GM23248 (cell line): Measurements from ENCODE around the gene HAGHL. TPM values are rescaled to one million over a fixed set of nuclear protein-coding genes. Genes with fewer than 3 reads are reported as not detected.

Experiments
- DNase-seq: peaks from one replicate; pipeline ENCODE4 v3.0.0-alpha.2; 2015
- H2AFZ ChIP-seq: fragments of 200-600 bp; sonication (generic); 2 replicates; pipeline ENCODE4 v1.6.1; 2016; ENCODE audit warnings: antibody characterized with exemption
- H3F3A ChIP-seq: fragments of 200-600 bp; sonication (generic); 2 replicates; pipeline ENCODE4 v1.6.1; 2016; ENCODE audit warnings: mild to moderate bottlenecking, antibody characterized with exemption, mixed run types; ENCODE audit not compliant: insufficient read depth
- H3K27ac ChIP-seq: fragments of 200-600 bp; sonication (generic); 2 replicates; pipeline ENCODE4 v1.5.1; 2016; ENCODE audit warnings: mild to moderate bottlenecking
- H3K27me3 ChIP-seq: fragments of 200-600 bp; sonication (generic); replicated peaks from 2 replicates; pipeline ENCODE4 v1.6.1; 2016; ENCODE audit warnings: mild to moderate bottlenecking; ENCODE audit not compliant: insufficient read depth
- H3K36me3 ChIP-seq: fragments of 200-600 bp; sonication (generic); 2 replicates; pipeline ENCODE4 v1.6.1; 2016; ENCODE audit warnings: low read depth, mild to moderate bottlenecking
- H3K4me1 ChIP-seq: fragments of 200-600 bp; sonication (generic); 2 replicates; pipeline ENCODE4 v1.6.1; 2016; ENCODE audit warnings: mild to moderate bottlenecking; ENCODE audit not compliant: insufficient read depth
- H3K4me2 ChIP-seq: fragments of 200-600 bp; sonication (generic); one replicate; pipeline ENCODE4 v1.6.1; 2016; ENCODE audit warnings: mild to moderate bottlenecking; ENCODE audit not compliant: unreplicated experiment
- H3K4me3 ChIP-seq: fragments of 200-600 bp; sonication (generic); 2 replicates; pipeline ENCODE4 v1.5.1; 2016; ENCODE audit warnings: mild to moderate bottlenecking
- H3K79me2 ChIP-seq: fragments of 200-600 bp; sonication (generic); 2 replicates; pipeline ENCODE4 v1.6.1; 2016; ENCODE audit warnings: mild to moderate bottlenecking; ENCODE audit not compliant: insufficient read depth
- H3K9ac ChIP-seq: fragments of 200-600 bp; sonication (generic); 2 replicates; pipeline ENCODE4 v1.6.1; 2016; ENCODE audit warnings: mild to moderate bottlenecking
- H3K9me2 ChIP-seq: fragments of 200-600 bp; sonication (generic); 2 replicates; pipeline ENCODE4 v1.6.1; 2016; ENCODE audit warnings: mixed run types, mild to moderate bottlenecking, moderate library complexity; ENCODE audit not compliant: insufficient read depth
- H3K9me3 ChIP-seq: fragments of 200-600 bp; sonication (generic); one replicate; pipeline ENCODE4 v1.6.1; 2017; ENCODE audit warnings: low read depth
- H4K20me1 ChIP-seq: fragments of 200-600 bp; sonication (generic); 2 replicates; pipeline ENCODE4 v1.6.0; 2016; ENCODE audit not compliant: insufficient read depth
- EZH2 ChIP-seq: fragments of 200-600 bp; sonication (generic); IDR thresholded peaks from 2 replicates; pipeline ENCODE4 v1.6.1; 2018; ENCODE audit warnings: antibody characterized with exemption, mild to moderate bottlenecking; ENCODE audit not compliant: insufficient read depth, poor library complexity, severe bottlenecking
- EZH2phosphoT487 ChIP-seq: fragments of 200-600 bp; sonication (generic); IDR thresholded peaks from 2 replicates; pipeline ENCODE4 v1.6.1; 2018; ENCODE audit warnings: antibody characterized with exemption, moderate library complexity, mild to moderate bottlenecking, low read depth; ENCODE audit not compliant: insufficient read depth
- WGBS, 2 experiments: methylation state at CpG; one replicate each; pipeline ENCODE4 v1.1.6; 2015 to 2017; ENCODE audit warnings: low lambda C conversion rate in 2 of 2, low coverage in 1 of 2; ENCODE audit errors: missing lambda C conversion rate in 2 of 2; 5-methylcytosine and 5-hydroxymethylcytosine counted together
- in situ Hi-C: fragments of 300-500 bp; cut with MboI; formaldehyde crosslinking; loops from 2 replicates; pipeline ENCODE4 v1.15.0; 2020
- polyA plus RNA-seq: library from polyadenylated mRNA; unstranded; fragments of >200 nt; fragmentation: Nextera tagmentation; extraction: Ambion mirVana; gene quantifications from 2 replicates; pipeline ENCODE4 v1.2.1, GENCODE V29; 2016
- total RNA-seq: library from RNA; depleted of rRNA; stranded (reverse); fragments of >200 nt; shearing (Covaris generic); gene quantifications from 2 replicates; pipeline ENCODE4 v1.2.3, GENCODE V29; 2014

HAGHL gene
- total and polyA plus RNA-seq, 2 experiments from 2014 or later, result 7.8 to 64.8 TPM

DNA sequence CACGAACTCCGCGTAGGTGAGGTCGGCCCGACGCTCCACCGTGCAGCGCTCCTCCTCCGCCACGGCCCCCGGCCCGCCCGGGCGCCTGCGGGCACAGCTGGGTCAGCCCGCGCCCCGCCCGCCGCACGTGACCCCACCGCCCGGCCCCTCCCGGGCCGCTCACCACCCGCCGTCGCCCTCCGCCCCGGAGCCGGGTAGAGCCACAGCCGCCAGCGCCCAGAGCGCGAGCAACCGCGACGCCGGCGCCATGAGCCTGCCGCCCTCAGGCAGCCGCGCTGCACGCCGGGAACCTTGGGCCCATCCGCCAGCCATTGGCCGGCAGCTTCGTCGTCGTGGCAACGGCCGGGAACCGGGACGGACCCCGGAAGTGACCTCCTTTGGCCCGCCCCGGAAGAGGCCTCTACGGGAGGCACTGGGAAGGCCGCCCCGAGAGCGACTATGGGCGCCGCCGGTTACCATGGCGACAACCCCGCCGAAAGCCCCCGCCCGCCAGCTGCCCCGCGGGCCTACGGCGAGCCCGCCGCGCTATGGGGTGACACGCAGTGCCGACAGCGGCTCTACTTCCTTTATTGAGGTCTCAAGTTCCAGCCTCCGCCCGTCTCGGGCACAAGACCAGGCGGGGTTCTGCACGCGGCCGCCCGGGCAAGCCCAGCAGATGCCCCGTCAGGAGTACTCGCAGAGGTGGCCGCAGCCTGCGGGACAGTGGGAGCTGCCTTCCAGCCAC is 42.7 kb upstream of the HAGHL start, which contains the start of gene JMJD8:
Gene JMJD8, minus strand, starts transcription at position 264 of the 724 bp plus-strand sequence. Its CDS starts 15 bp downstream, at position 249.
- H3K27ac ChIP-seq, result peak within 1 kb of the TSS; percentile 58
- peak within 1 kb of the TSS; percentile 68 for H3K9ac ChIP-seq
- peak within 1 kb of the TSS; percentile 57; the same call in 1 of the 2 replicates for H2AFZ ChIP-seq

DNA sequence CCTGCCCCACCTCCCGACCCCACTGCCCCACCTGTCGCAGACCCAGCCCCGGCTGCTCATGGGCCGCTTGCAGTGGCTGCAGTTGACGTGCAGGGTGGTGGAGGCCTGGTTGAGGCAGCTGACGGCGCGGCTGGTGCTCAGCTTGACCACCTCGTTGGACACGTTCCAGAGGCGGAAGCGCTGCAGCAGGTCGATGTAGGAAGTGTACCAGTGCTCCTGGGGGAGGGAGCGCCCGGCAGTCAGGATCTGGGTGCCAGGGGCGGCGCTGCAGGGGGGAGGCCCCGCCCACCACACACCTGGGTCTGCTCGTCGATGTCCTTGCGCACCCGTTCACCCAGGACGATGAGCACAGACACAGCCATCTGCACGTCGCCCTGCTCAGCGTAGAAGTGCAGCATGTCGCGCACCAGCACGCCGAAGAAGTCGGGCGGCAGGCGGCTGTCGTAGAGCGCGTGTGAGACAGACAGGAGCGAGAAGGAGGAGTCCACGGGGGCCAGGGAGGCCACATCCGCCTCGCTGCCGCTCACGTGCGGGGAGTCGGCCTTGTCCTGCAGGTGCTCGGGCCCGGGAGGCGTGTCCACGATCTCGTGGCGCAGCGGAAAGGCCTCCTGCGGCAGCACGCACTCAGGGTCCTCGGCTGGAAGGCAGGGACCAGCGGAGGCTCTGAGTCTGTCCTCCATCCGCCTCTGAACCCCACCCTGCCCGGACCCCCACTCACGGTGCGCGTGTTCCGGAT is 41.8 kb upstream of the HAGHL start:
- no peaks in the 10 kb centered on the region for H3K9me3 ChIP-seq
- H3K4me2 ChIP-seq, result no peak overlapping the region
- in situ Hi-C loops, result no loop called here
- WGBS, 2 experiments, result 95% methylated on average over 24 to 61 of the region's 61 CpGs
- H3F3A ChIP-seq, result peaks cover 15% of the 10 kb centered on the region; the same call in 1 of the 2 replicates
- no peak overlapping the region for H3K4me3 ChIP-seq
- peaks cover 20% of the 10 kb centered on the region for H3K4me1 ChIP-seq
- H3K9me2 ChIP-seq, result no peaks in the 10 kb centered on the region
- no peak overlapping the region for H2AFZ ChIP-seq
- H3K27me3 ChIP-seq, result no peaks in the 10 kb centered on the region
- no peak for TF ChIP-seq EZH2
- no peak for TF ChIP-seq EZH2phosphoT487
- no peak overlapping the region for H3K27ac ChIP-seq
- no peak overlapping the region for H3K9ac ChIP-seq
- H3K79me2 ChIP-seq, result peaks cover 60% of the 10 kb centered on the region
- DNase-seq, result no peak
- no peaks in the 10 kb centered on the region for H4K20me1 ChIP-seq
- peaks cover 11% of the 10 kb centered on the region; the same call in 1 of the 2 replicates for H3K36me3 ChIP-seq

More for the DNA sequence above, 42.7 kb upstream of the HAGHL start, which contains the start of gene JMJD8:
- Histone ChIP-seq H3K4me2 (peak within 1 kb of the TSS; percentile 73), H4K20me1 (no peaks in the 10 kb centered on the region), H3K36me3 (peaks cover 11% of the 10 kb centered on the region; the same call in 1 of the 2 replicates), H3F3A (peaks cover 15% of the 10 kb centered on the region; the same call in 1 of the 2 replicates), H3K79me2 (peaks cover 54% of the 10 kb centered on the region), H3K4me1 (peaks cover 16% of the 10 kb centered on the region), H3K9me3 (no peaks in the 10 kb centered on the region), H3K27me3 (no peaks in the 10 kb centered on the region), H3K9me2 (no peaks in the 10 kb centered on the region), H3K4me3 (peak within 1 kb of the TSS; percentile 70)
- DNase-seq, result peak; percentile 99
- TF ChIP-seq EZH2phosphoT487, result no peak
- TF ChIP-seq EZH2, result no peak
- WGBS, 2 experiments, result 5 to 9% methylated on average over 51 to 67 of the region's 91 CpGs
- in situ Hi-C loops, result no loop called here

DNA sequence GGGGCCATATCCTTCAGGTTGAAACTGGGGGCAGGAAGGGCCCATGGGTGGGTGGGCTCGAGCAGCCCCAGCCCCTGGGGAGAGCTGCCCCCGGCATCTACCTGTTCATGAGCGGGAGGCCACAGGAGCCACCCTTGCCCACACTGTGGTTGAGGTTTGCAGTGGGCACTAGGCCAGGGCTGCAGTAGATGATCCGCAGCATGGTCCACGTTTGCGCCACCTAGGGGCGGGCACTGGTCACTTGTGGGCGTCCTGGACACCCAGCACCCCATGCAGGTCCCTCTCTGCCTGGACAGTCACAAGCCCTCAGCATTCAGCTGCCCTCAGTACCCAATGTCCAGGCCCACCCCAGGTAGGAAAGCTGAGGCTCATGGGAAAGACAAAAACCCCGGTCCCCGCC is 40.9 kb upstream of the HAGHL start:
- H3K9me3 ChIP-seq, result no peaks in the 10 kb centered on the region
- H3K36me3 ChIP-seq, result peaks cover 11% of the 10 kb centered on the region; the same call in 1 of the 2 replicates
- DNase-seq, result peak; percentile 74
- no peak overlapping the region for H3K4me3 ChIP-seq
- no peaks in the 10 kb centered on the region for H3K9me2 ChIP-seq
- in situ Hi-C loops, result no loop called here
- no peaks in the 10 kb centered on the region for H4K20me1 ChIP-seq
- peaks cover 15% of the 10 kb centered on the region; the same call in 1 of the 2 replicates for H3F3A ChIP-seq
- H3K27me3 ChIP-seq, result no peaks in the 10 kb centered on the region
- 66 to 78% methylated on average over 9 of the region's 10 CpGs for WGBS, 2 experiments
- H3K27ac ChIP-seq, result no peak overlapping the region
- H3K4me1 ChIP-seq, result peaks cover 23% of the 10 kb centered on the region
- peaks cover 57% of the 10 kb centered on the region for H3K79me2 ChIP-seq
- no peak overlapping the region for H3K4me2 ChIP-seq
- no peak for TF ChIP-seq EZH2phosphoT487
- no peak for TF ChIP-seq EZH2
- H3K9ac ChIP-seq, result no peak overlapping the region
- no peak overlapping the region for H2AFZ ChIP-seq

DNA sequence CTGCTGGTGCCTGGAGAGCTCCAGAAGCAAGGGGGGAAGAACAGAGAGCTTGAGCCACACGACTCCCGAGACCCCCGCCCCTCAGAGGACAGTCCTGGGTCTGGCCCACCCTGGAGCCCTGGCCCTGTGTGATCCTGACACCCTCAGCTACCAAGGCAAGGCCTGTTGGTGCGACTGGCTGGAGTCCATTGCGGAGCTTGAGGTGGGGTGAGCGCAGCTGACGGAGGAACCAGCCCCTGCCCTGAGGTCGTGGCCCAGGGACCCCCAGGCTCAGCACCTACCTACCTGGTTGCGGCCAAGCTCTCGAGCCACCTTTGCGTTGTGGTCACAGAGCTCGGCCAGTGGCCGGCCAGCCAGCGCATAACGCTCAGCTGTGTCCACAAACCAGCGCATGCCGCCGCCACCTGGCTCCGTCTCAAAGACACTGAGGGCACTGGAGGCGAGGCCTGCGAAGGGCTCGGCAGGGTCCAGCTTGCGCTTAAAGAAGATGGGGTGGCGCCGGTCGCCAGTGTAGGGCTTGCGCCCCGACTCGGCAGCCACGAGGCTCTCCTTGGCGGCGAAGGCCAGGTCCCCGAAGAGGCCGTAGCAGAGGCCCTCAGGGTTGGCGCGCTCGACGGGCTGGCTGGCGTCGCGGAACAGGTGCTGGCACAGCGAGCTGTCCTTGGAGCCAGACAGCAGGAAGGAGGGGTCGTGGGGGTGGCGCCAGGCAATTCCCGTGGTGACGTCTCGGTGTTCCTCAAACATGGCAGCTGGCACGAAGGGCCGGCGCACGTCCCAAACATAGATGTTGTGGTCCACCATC is 40.2 kb upstream of the HAGHL start:
- no peak for DNase-seq
- TF ChIP-seq EZH2phosphoT487, result no peak
- no peak for TF ChIP-seq EZH2
- Histone ChIP-seq H3K4me1 (peaks cover 19% of the 10 kb centered on the region), H3K4me2 (no peak overlapping the region), H3K9me3 (no peaks in the 10 kb centered on the region), H4K20me1 (no peaks in the 10 kb centered on the region), H3K9ac (no peak overlapping the region), H3F3A (peaks cover 10% of the 10 kb centered on the region; the same call in 1 of the 2 replicates), H3K27me3 (no peaks in the 10 kb centered on the region), H3K27ac (no peak overlapping the region), H3K79me2 (peaks cover 50% of the 10 kb centered on the region), H2AFZ (no peak overlapping the region), H3K36me3 (peaks cover 10% of the 10 kb centered on the region; the same call in 1 of the 2 replicates), H3K4me3 (no peak overlapping the region), H3K9me2 (no peaks in the 10 kb centered on the region)
- in situ Hi-C loops, result no loop called here
- 91 to 93% methylated on average over 47 to 51 of the region's 51 CpGs for WGBS, 2 experiments
